Esophagus squamous epithelium (tissue), 5 donors: ENCODE results near the gene TMEM116. TPM values are rescaled to one million over a fixed set of nuclear protein-coding genes. Genes with fewer than 3 reads are reported as not detected.
"Not testable (repeated sequence)": the region's sequence is repeated elsewhere in the genome, so short reads cannot be mapped to it uniquely, and the experiment has no call there.

Experiments used
- DNase-seq: peaks from one replicate; lab custom pipeline; 2025; lab: John Stamatoyannopoulos, UW
- H3K27ac ChIP-seq, 4 donors: fragments of 200-600 bp; sonication (generic); one replicate each; pipeline ENCODE4 v1.5.1; 2016 to 2019; ENCODE audit warnings: mild to moderate bottlenecking in 1 of 4
- H3K27me3 ChIP-seq, 4 donors: fragments of 200-600 bp; sonication (generic); 1 replicate in 3 of 4; 2 replicates in 1 of 4; pipeline versions ENCODE4 v1.5.1 to v1.6.0; 2017 to 2021; ENCODE audit warnings: antibody characterized with exemption in 1 of 4
- H3K36me3 ChIP-seq, 3 donors: fragments of 200-600 bp; sonication (generic); one replicate each; pipeline ENCODE4 v1.5.1; 2016 to 2019
- H3K4me1 ChIP-seq, 3 donors: fragments of 200-600 bp; sonication (generic); one replicate each; pipeline ENCODE4 v1.5.1; 2017 to 2019
- H3K4me3 ChIP-seq, 4 donors: fragments of 200-600 bp; sonication (generic); 1 replicate in 3 of 4; 2 replicates in 1 of 4; pipeline ENCODE4 v1.5.1; 2016 to 2019; ENCODE audit warnings: mild to moderate bottlenecking in 2 of 4, moderate library complexity in 1 of 4
- H3K9me3 ChIP-seq, 3 donors: fragments of 200-600 bp; sonication (generic); one replicate each; pipeline ENCODE4 v1.5.1; 2016 to 2019
- CTCF ChIP-seq, 6 experiments: fragments of 450-650 bp in 4 of 6; fragments of 200-600 bp in 2 of 6; sonication (generic) in 2 of 6; IDR thresholded peaks; one replicate each; pipeline ENCODE4 v1.5.1; 2016 to 2019; ENCODE audit warnings: antibody characterized with exemption in 6 of 6, mild to moderate bottlenecking in 4 of 6, moderate library complexity in 4 of 6
- POLR2A ChIP-seq, 4 donors: fragments of 450-650 bp; IDR thresholded peaks; one replicate each; pipeline ENCODE4 v1.6.1; 2017; ENCODE audit warnings: antibody characterized with exemption in 4 of 4, mild to moderate bottlenecking in 4 of 4, moderate library complexity in 3 of 4
- WGBS, 2 donors: methylation state at CpG; one replicate each; pipeline ENCODE4 v1.1.5; 2018; 5-methylcytosine and 5-hydroxymethylcytosine counted together
- intact Hi-C: fragments of 100-400 bp; cut with DNase I; formaldehyde crosslinking; loops from one replicate; pipeline ENCODE4 v1.15.0; 2022
- total RNA-seq, 4 donors: library from RNA; depleted of rRNA; stranded (reverse); fragments of >200 nt; gene quantifications; one replicate each; pipeline ENCODE4 v1.1.0, GENCODE V29; 2016
- donor health status: DM: yes; HTN: yes; CAD: no.

Gene TMEM116
- total RNA-seq, 4 donors from 2014 or later, result 4.7 to 12.1 (median 9.1) TPM

GRCh38 chr12:111995782-111996480 lies 17.0 kb downstream of the TMEM116 start:
- 100% methylated on average over 1 of the region's 1 CpG for WGBS, 2 donors
- H3K27ac ChIP-seq, result no peak overlapping the region
- no peak for DNase-seq
- intact Hi-C loops, result no loop called here
- no peak overlapping the region for H3K4me3 ChIP-seq
- H3K36me3 ChIP-seq, result peaks cover 0 to 8% (median 0%) of the 10 kb centered on the region in 3 donors
- peaks cover 0 to 36% (median 8%) of the 10 kb centered on the region in 3 donors for H3K4me1 ChIP-seq
- H3K27me3 ChIP-seq, result no peaks in the 10 kb centered on the region
- no peaks in the 10 kb centered on the region for H3K9me3 ChIP-seq
- no peak for TF ChIP-seq CTCF (IDR thresholded peaks at IDR 0.05)
- TF ChIP-seq POLR2A (IDR thresholded peaks at IDR 0.05), result no peak

GRCh38 chr12:111994211-111995111 lies 18.5 kb downstream of the TMEM116 start:
- H3K9me3 ChIP-seq, DNase-seq, H3K27me3 ChIP-seq, intact Hi-C loops: not testable (repeated sequence)
- Histone ChIP-seq H3K36me3 (peaks cover 0 to 10% (median 0%) of the 10 kb centered on the region in 3 donors), H3K27ac (peak overlapping the region in 2 of 4 donors; percentile 22 to 40), H3K4me1 (peaks cover 0 to 34% (median 8%) of the 10 kb centered on the region in 3 donors), H3K4me3 (peak overlapping the region in 3 of 4 donors; percentile 6 to 44 (median 23))
- WGBS, 2 donors, result 36 to 50% methylated on average over 17 of the region's 17 CpGs

GRCh38 chr12:111993292-111994150 lies 19.4 kb downstream of the TMEM116 start:
- DNase-seq, result no peak
- 65 to 75% methylated on average over 2 of the region's 2 CpGs for WGBS, 2 donors
- TF ChIP-seq POLR2A (IDR thresholded peaks at IDR 0.05) (no peak), CTCF (IDR thresholded peaks at IDR 0.05) (no peak)
- Histone ChIP-seq H3K4me3 (peak overlapping the region in 2 of 4 donors; percentile 6 to 23), H3K9me3 (no peaks in the 10 kb centered on the region), H3K27me3 (no peaks in the 10 kb centered on the region), H3K4me1 (peaks cover 0 to 28% (median 8%) of the 10 kb centered on the region in 3 donors), H3K36me3 (peaks cover 0 to 10% (median 0%) of the 10 kb centered on the region in 3 donors), H3K27ac (peak overlapping the region in 2 of 4 donors; percentile 22 to 40)
- intact Hi-C loops, result no loop called here

- Histone ChIP-seq H3K27ac (no peak overlapping the region), H3K27me3 (no peaks in the 10 kb centered on the region), H3K9me3 (no peaks in the 10 kb centered on the region), H3K4me1 (peaks cover 0 to 24% (median 8%) of the 10 kb centered on the region in 3 donors), H3K36me3 (peaks cover 0 to 10% (median 0%) of the 10 kb centered on the region in 3 donors), H3K4me3 (no peak overlapping the region)
- TF ChIP-seq POLR2A (IDR thresholded peaks at IDR 0.05) (no peak), CTCF (IDR thresholded peaks at IDR 0.05) (no peak)
- no peak for DNase-seq
- intact Hi-C loops, result no loop called here
- WGBS, 2 donors, result 75 to 76% methylated on average over 6 of the region's 6 CpGs
Measured at GRCh38 chr12:111992464-111992863, 20.5 kb downstream of the TMEM116 start.

GRCh38 chr12:111991946-111992345 lies 21.0 kb downstream of the TMEM116 start:
- Histone ChIP-seq H3K9me3 (no peaks in the 10 kb centered on the region), H3K4me1 (peaks cover 0 to 24% (median 8%) of the 10 kb centered on the region in 3 donors), H3K27me3 (no peaks in the 10 kb centered on the region), H3K27ac (no peak overlapping the region), H3K36me3 (peaks cover 0 to 10% (median 0%) of the 10 kb centered on the region in 3 donors), H3K4me3 (no peak overlapping the region)
- WGBS, 2 donors, result 88 to 100% methylated on average over 2 to 4 of the region's 4 CpGs
- DNase-seq, result no peak
- intact Hi-C loops, result no loop called here
- TF ChIP-seq POLR2A (IDR thresholded peaks at IDR 0.05) (no peak), CTCF (IDR thresholded peaks at IDR 0.05) (no peak)
